NCI-H526 (cell line): ENCODE data around the gene SLC22A23.
"Not testable (repeated sequence)": the region's sequence is repeated elsewhere in the genome, so short reads cannot be mapped to it uniquely, and the experiment has no call there.

Experiments
- DNase-seq, 2 experiments: peaks; one replicate each; lab custom pipeline; 2025; lab: John Stamatoyannopoulos, UW

The SLC22A23 gene

GRCh38 chr6:3384241-3385143 is 72.4 kb downstream of the SLC22A23 start:
- no peak for DNase-seq

DNA sequence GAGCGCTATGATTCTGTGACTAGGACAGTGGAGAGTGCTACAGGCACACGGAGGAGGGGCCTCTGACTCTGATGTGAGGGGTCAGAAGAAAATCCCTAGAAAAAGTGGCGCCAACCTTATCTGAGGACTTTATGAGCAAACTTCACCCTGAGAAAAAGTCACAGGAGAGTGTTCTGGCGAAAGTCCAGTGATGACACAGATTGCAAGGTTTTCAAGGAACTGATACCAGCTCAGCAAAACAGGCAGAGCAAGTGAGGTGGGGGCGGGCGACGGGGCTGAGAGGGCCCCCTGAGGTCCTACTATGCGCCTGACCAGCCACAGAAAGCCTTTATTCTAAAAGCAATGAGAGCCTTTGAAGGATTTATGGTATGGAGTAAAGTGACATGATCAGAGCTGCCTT is 73.3 kb downstream of the SLC22A23 start:
- DNase-seq: no peak

DNA sequence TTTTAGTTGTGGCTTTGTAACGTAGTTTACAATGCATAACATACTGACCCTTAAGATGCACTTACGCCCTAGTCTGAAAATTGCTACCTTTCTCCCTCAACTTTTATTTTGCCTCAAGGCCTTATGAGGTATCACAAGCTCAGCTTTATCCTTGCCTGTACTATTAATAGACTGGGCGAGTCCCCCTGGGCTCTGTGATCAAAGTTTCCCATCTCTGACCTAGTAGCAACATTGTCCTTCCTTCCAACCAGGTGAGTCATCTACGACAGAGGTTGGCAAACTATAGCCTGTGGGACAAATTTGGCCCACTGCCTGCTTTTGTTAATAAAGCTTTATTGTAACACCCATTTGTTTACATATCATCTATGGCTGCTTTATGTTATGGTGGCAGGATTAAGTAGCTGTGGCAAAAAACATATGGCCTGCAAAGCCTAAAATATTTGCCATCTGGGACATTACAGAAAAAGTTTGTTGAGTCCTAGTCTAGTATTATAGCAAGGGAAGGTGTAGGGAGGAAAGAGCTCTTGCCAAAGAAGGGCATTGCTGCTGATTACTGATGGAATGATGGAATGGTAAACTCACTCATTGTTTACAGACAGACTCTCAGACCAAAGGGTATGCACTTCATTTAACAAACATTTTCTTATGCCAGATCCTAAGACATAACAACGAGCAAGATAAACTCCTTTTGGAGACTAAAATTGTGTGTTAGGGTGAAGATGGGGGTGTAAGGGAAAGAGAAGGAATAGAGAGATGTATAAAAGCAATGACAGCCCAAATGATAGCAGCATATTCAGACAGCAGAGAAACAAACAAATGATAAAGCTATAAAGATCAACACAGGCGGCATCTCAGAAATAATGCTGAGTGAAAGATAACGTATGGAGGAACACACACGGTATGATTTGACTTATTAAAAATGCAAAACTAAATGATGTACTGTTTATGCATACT is 74.2 kb downstream of the SLC22A23 start:
- DNase-seq: no peak

GRCh38 chr6:3381233-3381921 is 75.5 kb downstream of the SLC22A23 start:
- DNase-seq: no peak

GRCh38 chr6:3380344-3381232 is 76.3 kb downstream of the SLC22A23 start:
- no peak for DNase-seq

DNA sequence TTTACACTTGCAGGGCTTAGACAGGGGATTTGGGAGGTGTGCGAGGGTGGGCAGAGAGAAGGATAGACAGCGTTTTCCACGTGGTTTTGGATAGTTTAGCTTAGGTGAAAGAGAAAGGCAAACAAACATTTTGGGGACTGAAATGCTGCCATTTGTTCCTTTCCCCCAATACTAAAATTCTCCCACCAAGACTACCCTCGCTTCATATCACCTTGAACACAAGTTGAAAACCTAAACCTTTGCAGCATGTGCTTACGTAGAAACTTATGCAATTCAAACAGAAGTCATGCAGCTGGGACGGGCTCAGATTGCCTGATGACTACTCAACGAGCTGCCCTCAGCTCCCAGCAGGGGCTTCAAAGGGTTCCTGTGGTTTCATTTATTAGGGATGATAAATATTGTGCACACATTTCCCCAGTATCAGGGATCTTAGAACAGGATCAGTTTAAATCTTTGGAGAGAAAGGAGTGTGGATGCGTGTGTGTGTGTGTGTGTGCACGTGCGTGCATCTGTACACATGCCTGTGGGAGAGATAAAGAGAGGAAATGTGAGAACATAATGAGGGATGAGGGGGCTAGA is 77.3 kb downstream of the SLC22A23 start:
- no peak for DNase-seq

GRCh38 chr6:3378808-3379207 is 78.0 kb downstream of the SLC22A23 start:
- DNase-seq: not testable (repeated sequence)

DNA sequence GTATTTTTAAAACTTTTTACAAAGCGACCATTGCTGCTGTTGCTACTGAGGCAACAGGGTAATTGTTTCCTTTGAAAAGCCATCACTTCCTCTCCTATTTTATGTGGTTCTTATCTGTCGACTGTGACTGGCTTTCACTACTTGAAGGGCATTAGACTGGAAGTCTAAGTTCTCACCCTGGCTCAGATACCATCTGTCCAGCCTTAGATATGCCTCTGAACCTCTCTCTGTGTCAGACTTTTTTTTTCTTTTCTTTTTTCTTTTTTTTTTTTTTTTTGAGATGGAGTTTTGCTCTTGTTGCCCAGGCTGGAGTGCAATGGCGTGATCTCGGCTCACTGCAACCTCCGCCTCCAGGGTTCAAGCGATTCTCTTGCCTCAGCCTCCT is 78.5 kb downstream of the SLC22A23 start:
- DNase-seq: not testable (repeated sequence)

DNA sequence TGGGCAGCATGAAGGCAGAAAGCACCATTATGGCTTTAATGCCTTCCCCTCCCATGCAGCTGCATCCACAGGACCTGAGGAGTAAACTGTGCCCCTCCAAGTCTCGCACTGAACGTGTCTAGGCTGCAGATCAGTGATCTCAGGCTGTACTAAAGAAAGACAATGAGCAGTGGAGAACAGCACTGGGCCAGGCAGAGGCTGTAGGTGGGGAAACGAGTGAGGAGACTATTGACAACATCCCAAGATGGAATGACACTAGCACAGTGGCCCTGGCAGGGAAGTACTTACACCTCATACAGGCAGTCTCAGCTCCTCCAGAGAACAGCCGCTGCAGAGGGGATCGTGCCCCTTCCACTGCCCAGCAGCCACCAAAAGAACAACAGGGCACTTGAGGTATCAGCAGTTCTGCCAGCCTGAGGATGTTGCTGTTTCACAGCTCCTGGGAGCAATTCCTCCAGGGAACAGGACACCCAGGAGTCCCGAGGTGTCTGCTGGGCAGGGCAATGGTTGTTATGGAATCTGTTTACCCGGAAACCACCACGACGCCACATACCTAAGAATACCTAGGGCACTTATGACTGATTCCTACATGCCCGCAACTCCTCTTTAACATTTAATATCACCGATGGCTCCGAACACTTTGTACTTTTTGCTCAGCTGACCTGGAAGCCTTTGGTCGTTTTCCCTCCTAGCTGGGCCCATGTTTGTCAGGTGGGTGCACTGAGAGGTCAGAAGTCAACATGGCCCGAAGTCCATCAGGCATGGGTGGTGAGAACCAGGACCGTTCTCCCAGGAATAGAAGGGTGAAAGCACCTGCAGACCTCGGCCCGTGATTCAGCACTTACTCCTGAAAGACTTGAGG is 79.1 kb downstream of the SLC22A23 start:
- no peak for DNase-seq

GRCh38 chr6:3376893-3377535 is 79.8 kb downstream of the SLC22A23 start:
- no peak for DNase-seq

- DNase-seq: no peak
Measured at GRCh38 chr6:3376064-3376463, 80.8 kb downstream of the SLC22A23 start.

GRCh38 chr6:3373597-3374203 is 83.2 kb downstream of the SLC22A23 start:
- DNase-seq: no peak

DNA sequence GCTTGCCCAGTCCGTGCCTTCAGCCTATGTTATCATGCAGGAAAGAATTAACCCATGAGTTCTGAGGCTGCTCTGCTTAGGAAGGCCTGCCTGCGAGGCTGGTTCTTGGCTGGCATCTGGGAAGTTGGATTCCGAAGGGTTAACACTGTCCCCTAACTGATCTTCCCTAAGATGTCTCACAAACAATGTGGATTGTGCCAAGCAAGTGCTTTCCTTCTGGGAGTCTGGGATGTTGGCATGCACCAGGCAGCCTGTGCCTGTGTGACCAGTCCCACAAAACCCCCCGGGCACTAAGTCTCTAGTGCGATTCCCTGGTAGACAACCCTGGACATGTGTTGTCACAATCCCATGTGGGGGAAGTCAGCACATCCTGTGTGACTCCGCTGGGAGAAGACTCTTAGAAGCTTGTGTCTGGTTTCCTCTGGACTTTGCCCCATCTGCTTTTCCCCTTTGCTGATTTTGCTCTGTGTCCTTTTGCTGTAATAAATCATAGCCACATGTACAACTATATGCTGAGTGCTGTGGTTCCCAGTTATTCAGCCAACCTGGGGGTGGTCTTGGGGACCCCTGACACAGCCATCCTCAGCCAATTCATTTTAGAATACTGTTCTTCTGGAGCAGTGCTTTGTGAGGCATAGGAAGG is 83.8 kb downstream of the SLC22A23 start:
- peak in 1 of 2 experiments; percentile 26 for DNase-seq

GRCh38 chr6:3372184-3372846 is 84.5 kb downstream of the SLC22A23 start:
- peak in 1 of 2 experiments; percentile 22 for DNase-seq

- DNase-seq: no peak
Measured at GRCh38 chr6:3371222-3371949, 85.5 kb downstream of the SLC22A23 start.

GRCh38 chr6:3370361-3371221 is 86.3 kb downstream of the SLC22A23 start:
- no peak for DNase-seq
